ENCODE results near the gene C11orf65.

DNA sequence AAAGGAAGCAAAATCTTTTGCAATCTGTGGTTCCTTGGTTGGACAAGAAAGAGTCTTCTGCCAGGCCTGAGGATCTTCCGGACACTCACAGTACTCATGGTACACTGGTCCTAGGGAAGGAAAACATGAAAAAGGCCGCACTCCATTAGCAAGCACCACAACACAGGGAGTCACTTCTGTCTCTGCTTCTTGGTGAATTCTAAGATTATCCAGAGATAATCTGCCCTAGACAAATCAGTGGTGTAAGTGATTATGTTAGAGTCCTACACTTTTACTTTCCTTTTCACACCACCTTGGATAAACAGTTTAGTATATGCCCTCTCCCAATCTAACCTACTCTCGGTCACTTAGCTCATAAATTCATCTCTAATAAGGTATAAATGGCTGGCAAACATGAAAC is 19.0 kb upstream of the C11orf65 start:
- TF ChIP-seq POLR2A (IDR thresholded peaks at IDR 0.05) (no peak), CTCF (IDR thresholded peaks at IDR 0.05) (no peak)
